HG02588 (cell line): ENCODE measurements around the gene FXYD6.
"Not testable (repeated sequence)": the region's sequence is repeated elsewhere in the genome, so short reads cannot be mapped to it uniquely, and the experiment has no call there.

Experiments used
- ATAC-seq: cut with Tn5 transposase; IDR thresholded peaks from one replicate; pipeline ENCODE4 v1.9.1; 2021; ENCODE audit warnings: mild to moderate bottlenecking, moderate library complexity; ENCODE audit not compliant: unreplicated experiment

Gene FXYD6

DNA sequence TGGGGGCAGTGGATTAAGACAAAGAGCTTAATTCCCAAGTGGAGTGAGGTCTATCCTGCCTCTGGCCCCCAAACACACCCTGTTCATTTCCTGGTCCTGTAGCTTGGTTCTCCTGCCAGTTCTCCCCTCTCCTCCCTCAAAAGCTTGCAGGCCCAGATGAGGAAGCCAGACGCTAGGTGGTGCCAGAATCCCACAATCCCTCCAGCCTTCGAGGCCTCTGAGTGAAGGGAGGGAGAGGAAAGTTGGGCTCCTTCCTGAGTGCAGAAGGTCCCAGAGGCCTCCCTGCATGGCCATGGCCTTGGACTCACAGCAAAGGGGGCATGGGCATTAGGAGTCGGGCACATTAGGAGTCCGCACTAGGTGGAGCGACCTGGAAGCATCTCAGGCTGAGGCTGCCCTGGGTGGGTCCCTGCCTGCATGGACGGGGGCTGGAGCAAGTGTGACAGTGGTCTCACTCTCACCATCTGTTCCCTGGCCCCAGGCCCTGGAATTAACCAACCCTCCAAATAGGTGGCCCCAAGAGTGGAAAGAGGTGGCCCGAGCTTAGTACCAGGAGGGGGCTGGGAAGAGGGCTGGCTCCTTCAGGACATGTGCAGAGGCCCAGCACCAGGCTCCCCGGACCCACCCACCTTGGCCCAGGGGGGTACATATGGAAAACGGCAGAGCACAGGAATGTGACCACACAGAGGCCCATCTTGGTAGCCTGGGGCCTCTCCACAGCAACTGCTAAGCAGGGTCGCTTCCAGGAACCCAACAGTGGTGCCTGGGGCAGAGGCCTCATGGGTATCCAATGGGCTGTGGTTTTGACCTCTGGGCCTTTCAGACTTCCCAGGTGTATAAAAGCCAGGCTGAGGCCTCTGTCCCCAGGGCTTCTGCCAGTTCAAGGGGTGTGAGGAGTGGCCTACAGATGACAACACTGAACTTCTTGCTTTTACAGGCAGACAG lies 57.1 kb downstream of the FXYD6 start:
- no peak for ATAC-seq

DNA sequence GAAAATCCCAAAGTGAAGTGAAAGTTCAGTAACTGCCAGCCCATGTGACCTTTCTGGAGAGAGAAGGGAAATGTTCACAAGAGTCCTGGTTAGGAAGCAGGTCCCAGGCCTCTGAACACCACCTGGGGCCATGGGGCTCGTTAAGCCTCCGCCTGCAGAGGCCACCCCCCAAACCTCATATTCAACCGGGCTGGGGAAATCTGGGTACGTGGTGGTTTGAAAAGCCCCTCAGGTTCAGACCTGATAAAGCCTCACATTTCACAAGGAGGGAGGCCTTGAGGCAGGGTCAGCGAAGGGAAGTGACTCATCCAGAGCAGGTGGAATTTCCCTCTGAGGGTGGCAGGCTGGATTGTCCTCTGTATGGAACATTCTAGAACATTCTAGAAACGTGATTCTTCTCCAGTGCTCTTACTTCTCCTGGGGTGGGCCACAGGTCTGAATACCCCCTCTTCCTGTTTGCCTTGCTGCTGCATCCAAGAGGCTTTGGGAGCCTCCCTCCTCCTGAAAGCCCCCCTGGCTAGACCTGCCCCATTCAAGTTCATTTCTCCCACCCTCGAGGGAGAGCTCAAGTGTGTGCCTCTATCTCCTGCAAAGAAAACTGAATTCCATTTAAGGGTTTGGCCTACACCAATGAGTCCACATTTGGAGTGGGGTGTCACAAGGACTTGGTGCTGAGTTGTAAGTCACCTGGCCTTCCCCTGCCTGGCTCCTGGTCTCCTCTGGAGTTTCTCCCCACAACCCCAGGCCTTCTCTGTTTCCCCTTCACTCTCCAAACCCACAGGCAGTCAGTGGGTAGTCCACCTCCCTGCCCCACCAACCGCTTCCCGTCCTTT lies 58.2 kb downstream of the FXYD6 start:
- no peak for ATAC-seq

DNA sequence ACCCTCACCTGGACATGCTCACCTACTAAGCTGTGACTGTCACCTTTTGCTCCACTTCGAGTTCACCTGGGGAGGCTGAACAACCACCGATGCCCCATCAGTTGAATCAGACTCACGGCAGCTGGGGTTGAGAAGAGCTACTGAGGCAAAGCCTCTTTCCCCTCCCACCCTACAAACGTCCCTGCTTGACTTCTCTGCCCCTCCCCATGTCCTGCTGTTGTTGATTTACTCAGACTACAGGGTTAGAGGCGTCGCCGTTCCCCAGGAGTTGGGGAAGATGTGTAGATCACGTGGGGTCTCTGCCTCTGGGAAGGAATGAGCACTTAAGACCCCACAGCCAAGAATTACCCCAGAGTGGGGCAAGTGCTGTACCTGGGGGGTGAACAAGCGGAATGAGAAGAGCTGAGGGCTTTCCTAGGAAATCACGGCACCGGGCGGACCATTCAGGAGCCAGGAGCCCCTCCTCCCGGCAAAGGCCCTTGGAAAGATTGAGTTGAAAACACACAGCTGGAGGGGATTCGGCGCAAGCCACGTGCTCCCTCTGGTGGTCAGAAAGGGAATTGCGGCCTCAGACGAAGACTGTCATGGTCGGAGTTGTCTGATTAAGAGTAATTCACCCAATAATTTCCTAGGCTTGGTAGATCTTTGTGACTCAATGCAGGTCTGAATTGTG lies 59.0 kb downstream of the FXYD6 start:
- ATAC-seq = no peak

- no peak for ATAC-seq
These were observed 59.6 kb downstream of the FXYD6 start for GRCh38 chr11:117816846-117817367.

- no peak for ATAC-seq
These were observed 60.2 kb downstream of the FXYD6 start for GRCh38 chr11:117816151-117816741.

GRCh38 chr11:117815262-117815803 lies 61.1 kb downstream of the FXYD6 start:
- peak; percentile 59 for ATAC-seq

DNA sequence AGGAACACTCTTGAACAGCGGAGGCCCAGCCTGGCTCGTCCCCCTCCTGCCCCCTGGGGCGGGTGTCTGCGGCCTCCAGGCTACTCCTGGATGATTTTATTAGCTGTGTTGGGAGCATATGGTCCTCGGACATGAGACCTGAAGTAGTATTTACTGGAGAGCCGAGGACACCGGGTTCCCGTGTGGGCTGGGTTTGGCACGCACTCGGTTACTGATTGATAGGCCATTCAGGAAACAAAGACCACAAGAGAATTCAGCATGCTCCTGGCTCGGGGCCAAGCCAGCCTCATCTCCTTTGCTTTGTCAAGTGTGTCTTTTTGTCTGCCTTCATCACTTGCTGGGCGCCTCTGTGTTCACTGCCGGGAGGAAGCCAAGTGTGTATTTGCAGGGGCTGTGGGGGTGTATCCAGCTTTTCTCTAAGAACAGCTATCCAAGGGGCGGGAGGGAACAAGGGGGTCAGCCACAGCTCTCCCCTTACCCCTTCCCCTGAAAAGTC lies 61.6 kb downstream of the FXYD6 start:
- peak; percentile 40 for ATAC-seq

DNA sequence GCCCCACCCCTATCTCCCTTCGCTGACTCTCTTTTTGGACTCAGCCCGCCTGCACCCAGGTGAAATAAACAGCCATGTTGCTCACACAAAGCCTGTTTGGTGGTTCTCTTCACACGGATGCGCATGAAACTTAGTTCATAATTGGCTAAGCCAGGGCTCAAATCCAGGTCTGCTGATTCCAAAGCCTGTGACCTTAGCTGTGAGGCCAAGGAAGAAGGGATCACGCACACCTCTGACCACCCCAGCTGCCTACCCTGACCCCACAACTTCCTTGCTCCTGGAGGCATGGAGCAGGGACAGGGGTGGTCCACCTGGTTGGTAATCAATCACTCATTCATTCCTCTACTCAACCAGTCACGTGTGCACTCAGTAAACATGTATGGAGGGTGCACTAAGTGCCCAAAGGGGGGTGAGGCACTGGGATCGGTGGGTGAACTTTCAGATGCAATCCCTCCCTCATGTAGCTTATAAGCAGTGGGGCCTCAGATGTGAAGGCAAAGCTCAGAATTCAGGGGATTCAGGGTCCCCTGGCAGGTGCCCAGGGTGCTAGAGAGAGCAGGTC lies 62.2 kb downstream of the FXYD6 start:
- peak; percentile 1 for ATAC-seq

GRCh38 chr11:117810056-117810451 lies 66.4 kb downstream of the FXYD6 start:
- ATAC-seq = not testable (repeated sequence)

- ATAC-seq = no peak
These were observed 67.0 kb downstream of the FXYD6 start for GRCh38 chr11:117809236-117810055.

DNA sequence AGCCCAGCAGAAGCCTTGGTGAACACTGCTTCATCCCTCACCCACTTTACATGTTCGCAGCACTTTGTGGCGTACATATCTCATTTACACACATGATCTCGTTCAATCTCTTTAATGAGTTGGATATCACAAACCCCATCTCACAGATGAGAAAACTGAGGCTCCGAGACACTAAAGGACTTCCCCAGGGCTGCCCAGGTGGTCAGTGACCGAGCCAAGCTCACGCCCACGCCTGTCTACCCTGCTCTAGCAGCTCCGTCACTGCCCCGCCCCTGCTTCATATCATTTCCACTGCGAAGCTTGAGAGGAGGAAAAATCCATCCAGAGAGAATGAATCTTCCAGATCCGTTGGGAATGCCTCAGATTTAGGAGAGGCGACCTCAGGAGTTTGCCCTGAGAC lies 67.7 kb downstream of the FXYD6 start:
- ATAC-seq = no peak

GRCh38 chr11:117807482-117808327 lies 68.8 kb downstream of the FXYD6 start:
- no peak for ATAC-seq

GRCh38 chr11:117806846-117807245 lies 69.6 kb downstream of the FXYD6 start:
- no peak for ATAC-seq

- no peak for ATAC-seq
These were observed 71.4 kb downstream of the FXYD6 start for GRCh38 chr11:117805045-117805444.

- ATAC-seq = no peak
These were observed 72.6 kb downstream of the FXYD6 start for GRCh38 chr11:117803896-117804295.

DNA sequence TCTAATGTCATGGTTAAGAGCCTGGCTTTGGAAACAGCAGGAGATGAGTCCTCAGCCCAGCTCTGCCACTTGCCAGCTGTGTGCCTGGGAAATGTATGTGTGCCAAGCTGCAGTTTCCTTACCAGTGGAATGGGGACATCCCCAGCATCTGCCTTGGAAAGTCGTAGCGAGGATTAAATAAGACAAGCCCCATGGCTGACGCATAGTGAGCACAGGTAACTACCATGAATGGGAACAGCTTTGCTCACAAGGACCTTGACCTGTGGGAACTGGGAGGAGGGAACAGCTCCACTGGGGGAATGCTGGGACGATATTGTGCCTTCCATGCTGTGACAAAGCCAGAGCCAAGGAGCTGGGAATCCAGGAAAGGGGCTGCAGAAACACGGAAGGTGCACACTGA lies 76.8 kb downstream of the FXYD6 start:
- ATAC-seq = no peak

DNA sequence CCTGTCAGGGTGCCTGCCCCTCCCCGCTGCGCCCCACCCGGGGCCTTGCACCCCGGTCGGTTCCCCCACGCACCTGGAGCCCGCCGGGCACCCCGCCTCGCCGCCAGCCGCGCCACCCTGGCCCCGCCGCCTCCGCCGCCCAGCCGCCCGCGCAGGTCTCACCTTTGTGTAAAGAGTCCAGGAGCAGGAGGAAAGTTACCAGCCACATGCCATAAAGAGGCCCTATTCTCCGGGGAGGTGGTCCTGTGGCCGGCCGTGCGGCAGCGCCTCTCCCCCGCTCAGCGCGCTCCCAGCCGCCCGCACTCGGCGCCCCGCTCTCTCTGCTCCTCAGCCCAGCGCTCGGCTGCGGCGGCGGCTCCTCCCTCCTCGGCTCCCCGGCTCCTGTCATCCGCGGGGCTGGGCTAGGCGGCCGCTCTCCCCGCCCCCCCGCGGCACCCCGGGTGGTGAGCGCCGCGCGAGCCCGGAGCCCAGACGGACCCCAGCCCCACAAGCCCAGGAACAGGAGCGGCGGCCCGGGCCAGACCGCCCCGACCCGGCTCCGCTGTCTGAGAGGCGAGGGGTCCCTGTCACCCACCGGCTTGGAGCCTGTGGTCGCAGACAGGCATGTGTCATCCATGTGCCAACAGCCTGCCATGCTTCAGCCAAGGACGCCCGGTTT lies 79.5 kb downstream of the FXYD6 start, which contains the start of gene DSCAML1:
Gene DSCAML1 (minus strand): TSS at position 345 of the 658 bp plus-strand sequence. CDS start 137 bp downstream, at position 208.
- ATAC-seq = no peak
